ENCODE data around the gene DYSF.

- TF ChIP-seq, protein P1, sequence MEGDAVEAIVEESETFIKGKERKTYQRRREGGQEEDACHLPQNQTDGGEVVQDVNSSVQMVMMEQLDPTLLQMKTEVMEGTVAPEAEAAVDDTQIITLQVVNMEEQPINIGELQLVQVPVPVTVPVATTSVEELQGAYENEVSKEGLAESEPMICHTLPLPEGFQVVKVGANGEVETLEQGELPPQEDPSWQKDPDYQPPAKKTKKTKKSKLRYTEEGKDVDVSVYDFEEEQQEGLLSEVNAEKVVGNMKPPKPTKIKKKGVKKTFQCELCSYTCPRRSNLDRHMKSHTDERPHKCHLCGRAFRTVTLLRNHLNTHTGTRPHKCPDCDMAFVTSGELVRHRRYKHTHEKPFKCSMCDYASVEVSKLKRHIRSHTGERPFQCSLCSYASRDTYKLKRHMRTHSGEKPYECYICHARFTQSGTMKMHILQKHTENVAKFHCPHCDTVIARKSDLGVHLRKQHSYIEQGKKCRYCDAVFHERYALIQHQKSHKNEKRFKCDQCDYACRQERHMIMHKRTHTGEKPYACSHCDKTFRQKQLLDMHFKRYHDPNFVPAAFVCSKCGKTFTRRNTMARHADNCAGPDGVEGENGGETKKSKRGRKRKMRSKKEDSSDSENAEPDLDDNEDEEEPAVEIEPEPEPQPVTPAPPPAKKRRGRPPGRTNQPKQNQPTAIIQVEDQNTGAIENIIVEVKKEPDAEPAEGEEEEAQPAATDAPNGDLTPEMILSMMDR (IDR thresholded peaks at IDR 0.05), result no peak
- TF ChIP-seq POLR2A (IDR thresholded peaks at IDR 0.05; ENCODE audit: low read depth), result no peak
These were observed 145.7 kb downstream of the DYSF start for GRCh38 chr2:71599038-71599437.
